Embryonic facial prominence (tissue), 1 donor: ENCODE measurements around the gene FAM234B.

Source experiments
- DNase-seq: peaks from one replicate; pipeline ENCODE4 v3.0.0-alpha.2; 2016; ENCODE audit errors: extremely low spot score

Gene FAM234B

DNA sequence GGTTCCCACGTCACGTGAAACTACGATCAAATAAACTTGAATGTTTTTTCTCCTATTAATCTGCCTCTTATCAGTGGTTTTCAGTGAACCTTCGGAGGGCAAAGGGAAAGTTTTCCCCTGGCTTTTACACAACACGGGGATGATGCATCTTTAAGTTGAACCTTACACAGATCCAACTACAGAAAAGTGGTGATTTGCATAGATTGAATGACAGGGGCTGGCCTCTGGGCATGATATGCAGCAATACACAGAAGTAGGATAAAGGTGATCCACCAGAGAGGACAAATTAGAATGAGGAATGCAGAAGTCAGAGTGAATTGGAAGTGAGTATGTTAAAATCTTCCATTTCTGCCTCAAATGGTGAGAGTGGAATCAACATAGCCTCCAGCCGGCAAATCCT, 47.7 kb downstream of the FAM234B start:
- DNase-seq: no peak

DNA sequence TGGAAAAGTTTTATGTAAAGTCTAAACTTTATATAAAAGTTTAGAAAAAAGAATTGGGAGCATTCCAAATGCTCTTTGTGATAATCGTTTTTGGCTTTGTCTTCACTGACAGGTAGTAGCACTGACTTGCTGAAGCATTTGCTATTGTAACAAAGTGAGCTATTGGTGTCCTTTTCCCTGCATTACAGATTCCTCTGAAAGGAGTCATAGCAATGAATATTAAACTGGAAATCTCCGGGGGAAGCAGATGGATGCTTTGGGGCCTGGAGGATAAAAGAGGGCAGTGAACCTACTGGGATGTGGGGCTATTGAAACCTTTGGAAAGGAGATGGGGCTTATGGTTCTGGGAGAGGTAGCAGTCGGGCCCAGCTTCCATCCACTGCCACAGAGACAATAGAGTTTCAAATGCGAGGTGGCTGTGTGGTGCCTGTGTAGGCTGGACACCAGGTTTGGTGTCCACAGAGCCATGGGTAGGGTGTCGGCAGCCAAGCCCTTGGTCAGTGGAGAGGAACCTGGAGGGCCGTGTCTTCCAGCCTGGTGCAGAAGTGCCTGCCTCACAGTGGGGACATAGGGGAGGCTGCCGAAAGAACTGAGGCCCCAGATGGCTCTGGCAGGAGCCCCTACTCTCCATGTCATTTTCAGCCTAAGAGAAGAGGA, 49.1 kb downstream of the FAM234B start:
- DNase-seq: no peak

DNA sequence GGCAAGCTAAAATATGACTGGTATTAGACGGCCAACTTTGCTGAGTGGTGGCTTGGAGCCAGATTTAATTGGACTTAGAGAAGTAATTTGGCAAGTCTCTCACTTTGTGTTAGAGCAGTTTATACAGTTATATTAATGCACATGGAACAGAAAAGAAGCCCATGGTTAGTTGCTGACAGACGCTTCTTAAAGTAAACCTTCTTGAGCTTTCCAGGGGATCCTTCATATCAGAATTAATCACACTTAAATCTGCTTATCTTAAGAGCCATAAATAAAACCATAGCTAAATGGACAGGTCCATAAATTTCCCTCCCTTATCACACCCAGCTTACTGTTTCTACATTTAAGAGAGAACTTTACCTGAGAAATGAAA, 49.7 kb downstream of the FAM234B start:
- DNase-seq: no peak

DNA sequence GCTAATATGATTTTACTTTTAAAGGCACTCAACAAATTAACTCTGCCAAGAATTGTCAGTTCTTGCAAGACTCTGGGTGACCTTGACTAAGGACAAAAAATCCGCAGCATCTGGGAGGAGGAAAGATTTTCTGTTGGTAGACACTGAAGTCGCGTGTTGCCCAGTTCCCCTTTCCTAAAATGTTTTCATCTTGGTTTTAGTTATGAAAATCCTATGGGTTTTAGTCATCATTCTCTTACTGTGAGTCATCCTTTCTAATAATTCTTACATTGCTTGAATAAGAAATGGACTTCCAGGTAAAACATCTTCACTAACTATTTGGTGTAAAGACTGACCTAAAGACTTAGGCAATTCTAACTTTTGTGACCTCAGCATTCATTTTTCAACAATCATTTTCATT, 50.2 kb downstream of the FAM234B start:
- no peak for DNase-seq

DNA sequence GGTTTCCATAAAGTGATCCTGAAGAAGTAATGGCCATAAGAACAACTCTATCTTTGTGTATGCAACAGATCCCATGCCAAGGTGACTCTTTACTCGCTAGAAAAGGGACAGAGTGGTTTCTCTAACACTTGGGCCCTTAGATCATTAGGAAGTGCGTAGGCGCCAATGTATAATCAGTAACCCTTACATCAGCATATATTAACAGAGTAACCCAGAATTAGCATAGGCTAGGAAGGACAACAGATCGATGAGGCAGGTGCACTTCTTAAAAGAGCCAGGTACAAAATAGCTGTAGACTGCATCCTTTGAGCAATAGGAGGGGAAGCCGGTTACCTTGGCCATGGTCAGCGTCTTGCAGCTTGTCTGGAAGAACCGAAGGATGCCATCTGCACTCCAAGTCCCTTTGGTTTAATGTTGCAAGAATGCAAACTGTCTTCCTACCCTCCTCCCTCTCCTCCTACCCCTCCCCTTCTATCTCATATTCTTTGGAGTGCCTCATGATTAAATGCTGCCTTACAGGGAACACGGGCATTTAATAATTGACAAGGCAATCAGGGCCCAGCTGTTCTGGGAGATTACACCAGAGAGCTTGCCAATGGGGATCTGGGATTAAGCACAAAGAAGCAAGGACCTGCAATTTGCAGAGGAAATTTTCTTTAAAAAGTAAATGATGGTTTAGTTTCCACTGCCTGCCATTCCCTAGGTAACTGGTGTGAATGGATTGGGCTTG, 51.2 kb downstream of the FAM234B start:
- no peak for DNase-seq

DNA sequence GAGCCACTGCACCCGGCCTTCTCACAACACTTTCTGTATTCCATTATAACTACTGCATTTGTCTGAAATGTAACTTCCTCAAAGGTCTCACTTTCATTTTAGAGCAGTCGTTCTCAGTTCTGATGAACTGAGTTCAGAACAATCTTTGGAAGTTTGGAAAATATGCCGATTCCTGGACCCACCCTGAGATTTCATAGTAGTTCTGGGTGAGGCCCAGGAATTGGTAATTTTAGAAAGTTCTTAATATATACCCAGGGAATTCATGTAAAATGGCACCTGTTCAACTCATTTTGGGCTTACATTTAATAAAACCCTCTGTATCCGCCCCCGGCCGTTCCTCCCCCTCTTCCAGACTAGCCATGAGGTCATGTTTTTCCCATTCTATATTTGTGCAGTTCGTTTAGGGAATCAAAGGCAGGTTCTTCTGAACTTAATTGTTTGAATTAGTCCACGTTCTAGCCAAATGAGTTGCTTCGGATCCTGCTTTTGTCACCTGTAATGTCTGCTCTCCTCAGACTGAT, 53.4 kb downstream of the FAM234B start:
- DNase-seq: no peak

DNA sequence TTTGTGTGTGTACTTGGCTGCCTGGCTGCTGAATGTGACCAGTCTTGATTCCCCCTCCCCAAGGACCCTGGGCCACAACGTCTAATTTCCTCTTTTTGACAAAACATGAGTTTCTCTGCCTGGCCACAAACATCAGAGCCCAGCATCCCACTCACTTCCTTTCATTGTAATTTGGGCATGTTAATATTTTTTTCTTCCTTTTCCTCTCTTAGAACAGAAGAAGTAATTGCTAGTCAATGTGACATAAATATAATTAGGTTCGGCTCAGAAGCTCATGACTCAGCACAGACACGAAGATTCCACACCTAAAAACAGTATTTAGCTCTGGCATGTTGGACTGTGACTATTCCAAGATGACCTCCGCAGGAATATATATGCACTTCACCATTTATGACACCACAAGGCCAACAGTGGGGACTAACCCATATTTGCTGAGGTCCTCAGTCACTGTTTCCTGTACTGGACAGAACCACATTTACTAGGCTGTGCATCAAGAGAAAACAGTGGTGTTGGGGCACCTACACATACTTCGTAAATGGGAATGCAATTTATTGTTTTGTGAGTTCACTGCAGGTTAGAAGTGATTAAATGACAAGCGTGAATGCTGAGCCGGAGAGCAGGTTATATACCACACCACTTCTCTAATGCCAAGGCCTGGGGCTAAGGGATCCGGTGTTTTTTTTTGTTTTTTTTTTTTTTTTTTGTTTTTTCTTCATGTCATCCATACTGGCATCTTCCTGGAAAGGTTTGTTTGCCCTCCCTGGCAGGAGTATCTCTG, 55.1 kb downstream of the FAM234B start:
- DNase-seq: no peak

DNA sequence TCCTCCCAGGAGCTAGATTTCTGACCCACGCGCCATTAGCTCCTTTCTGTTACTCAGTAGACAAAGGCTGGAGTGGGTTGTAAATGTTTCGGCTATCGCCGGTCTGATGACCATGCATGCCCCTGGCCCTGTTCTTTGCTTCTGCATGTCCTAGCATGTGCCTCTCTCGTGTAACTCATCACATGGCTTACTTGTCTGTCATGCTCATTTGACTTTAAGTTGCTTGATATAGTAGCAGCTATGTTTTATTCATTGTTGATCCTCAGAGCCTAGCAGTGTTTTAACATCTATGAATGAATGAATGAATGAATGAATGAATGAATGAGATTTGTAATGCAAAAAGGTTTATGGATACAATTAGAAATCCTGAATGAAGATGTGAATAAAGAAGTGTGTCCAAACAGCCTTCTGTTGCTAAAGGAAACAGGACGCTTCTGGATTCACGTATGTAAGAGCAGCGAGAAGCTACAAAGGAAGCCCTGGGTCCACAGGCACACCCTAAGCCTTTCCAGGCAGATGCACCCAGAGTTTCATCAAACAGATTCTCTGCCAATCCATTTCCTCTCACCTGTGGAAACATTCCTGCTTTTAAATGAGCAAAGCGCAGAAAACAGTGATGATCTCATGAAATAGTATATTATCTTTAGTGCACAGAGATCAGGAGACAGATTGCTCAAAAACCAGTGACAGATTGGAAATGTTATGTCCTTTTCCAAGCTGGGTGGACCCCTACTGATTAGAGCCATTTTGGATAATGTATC, 55.8 kb downstream of the FAM234B start:
- no peak for DNase-seq

DNA sequence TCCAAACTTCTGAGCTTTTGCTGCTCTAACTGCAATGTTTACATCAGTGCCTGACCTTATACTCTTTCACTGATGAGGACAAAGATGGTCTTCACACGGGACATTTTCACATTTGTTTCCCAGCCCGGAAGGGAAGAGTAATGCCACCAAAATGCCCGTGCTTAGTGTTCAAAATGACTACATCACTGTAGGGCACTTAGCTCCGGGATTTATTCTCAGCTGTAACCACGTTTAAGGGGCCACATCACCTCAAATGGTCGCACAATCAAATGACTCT, 56.4 kb downstream of the FAM234B start:
- DNase-seq: no peak

DNA sequence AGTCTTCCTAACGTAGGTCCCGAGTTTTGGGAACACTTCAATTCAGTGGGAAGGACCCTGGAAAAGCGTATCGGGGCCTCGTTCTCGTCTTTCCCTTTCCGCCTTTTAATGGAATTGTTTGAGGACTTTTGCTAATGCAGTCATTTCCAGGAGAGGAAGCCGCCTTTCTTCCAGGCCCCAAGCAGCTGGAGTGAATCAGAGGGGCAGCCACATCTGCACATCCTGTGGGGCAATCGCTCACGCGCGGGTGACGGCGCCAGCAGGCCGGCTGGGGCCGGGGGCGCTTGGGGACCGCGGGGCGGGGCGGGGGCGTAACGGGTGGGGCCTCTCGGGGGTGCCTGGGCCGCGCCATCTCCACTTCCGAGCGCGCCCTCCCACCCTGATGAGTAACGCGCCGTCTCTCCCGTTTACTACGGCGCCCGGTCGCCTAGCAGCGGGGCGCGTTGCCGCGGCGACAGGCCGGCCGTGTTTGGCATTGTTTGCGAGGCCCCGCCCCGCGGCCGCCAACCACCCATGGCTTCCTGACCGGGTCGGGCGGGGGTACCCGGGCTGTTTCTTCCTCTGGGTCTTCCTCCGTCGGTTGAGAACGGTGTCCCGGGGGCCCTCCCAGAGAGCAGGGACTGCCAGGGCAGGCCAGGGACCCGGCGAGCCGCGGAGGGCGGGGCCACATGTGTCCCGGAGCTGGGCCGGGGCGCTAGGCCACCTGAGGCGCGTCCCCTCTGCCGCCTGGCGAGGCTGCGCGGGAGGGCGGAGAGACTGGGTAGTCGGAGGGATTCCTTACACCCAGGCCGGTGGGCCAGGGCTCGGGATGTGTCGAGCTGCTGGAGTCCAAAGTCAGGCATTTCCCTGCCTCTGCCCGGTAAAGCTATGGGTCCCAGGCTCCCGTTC, 56.9 kb downstream of the FAM234B start:
- DNase-seq: peak; percentile 87

DNA sequence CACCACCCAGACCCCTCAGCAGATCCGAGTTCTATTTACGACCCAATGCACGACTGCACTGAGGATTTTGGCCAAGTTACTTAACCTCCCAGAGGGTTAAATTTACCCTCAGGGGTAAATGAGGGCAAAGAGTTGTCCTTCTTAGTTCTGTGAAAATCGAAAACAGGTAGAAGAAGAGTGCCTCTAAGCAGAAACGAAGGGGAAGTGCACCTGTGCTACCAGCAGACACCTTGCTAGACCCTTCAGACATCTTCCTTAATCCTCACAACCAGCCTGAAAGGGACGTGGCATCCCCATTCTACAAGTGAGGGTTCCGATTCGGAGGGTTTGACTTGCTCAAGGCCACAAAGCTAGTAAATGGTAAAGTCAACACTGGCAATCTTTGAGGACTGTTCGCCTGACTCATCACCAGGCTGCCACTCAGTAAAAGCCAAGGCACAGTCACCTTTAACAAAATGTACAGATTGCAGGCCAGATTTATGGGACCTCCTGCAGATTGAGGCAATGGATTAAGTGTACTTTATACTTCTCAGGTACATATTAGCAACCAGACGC, 57.7 kb downstream of the FAM234B start:
- DNase-seq: no peak

DNA sequence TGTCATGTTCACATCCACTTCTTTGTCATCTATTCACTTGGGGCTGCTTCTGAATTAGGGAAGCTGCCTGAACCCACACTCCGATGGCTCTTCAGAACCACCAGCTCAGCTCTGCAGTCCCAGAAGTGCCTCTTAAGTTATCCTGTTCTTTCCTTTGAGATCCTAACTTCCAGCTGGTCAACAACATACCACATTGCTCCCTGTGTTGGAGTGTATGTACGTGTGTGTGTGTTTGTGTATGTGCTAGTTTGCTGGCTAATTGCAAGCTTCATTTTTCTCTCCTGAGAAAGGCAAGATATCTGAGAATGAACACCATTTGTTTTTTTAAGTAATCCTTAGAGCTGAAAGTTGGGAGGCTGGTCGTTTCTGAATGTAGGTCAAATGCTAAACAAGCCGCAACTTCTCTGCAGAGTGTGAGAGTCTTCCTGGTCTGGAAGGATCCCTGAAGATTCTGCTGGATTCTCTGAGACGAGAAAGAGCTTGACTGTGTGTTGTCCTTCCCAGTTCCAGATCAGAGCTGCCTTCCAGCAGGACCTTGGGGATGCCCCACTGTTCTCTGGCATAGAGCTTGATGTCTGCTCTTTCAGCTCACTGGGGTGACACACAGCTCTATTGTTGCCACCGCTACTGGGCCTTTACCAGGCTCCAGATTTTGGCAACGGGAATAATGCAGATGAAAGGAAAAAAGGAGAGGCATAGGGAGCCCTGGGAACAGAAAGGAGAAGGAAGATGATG, 58.4 kb downstream of the FAM234B start:
- no peak for DNase-seq

DNA sequence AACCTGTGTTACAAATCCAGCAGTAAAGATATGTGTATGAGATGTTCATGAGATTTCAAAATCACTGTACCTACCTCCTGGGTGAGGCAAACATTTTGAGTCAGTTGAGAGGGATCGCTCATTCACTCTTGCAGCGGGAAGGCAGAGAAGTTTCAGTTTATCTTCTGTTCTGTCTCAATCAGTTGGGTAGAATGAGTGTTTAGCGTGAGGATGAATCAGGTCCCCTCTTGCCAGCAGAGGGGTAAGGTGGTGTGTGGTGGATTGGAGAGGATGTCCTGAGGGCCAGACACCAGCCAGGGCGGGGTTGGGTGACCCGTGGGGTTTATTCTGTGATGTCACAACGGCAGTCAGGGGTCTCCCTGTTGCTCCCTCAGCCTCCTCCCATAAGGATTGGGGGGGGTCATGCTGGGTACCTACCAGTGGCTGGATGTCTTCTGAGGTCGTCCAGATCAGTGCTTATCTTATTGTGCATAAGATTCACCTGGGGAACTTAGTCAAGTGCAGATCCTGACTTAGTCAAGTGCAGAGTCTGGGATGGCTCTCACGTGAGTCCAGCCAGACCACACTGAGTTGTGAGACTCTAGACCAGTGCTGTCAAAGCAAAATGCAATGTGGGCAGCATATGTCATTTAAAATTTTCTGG, 59.3 kb downstream of the FAM234B start, which contains the start of gene GSG1:
TSS of gene GSG1 (minus strand) at position 277 of the 643 bp plus-strand sequence. CDS start at position 122, 155 bp downstream.
- DNase-seq: no peak

DNA sequence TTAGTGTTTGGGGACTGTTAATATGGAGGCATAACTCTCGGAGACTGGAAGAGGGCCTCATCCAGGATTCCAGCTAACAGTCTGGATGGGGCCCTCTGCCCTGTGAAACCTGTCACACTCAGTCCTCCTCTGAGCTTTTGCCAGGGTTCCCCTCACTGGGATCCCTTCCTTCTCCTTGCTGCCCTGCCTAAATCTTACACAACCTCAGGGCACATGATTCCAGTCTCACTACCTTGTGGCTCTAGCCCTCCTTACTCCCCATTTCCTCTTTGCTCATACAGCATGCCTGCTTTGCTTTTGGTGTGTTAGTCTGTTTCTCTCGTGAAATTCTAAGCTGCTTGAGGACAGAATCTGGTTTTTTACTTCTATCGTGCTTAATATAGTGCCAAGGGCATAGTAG, 60.2 kb downstream of the FAM234B start:
- DNase-seq: no peak

DNA sequence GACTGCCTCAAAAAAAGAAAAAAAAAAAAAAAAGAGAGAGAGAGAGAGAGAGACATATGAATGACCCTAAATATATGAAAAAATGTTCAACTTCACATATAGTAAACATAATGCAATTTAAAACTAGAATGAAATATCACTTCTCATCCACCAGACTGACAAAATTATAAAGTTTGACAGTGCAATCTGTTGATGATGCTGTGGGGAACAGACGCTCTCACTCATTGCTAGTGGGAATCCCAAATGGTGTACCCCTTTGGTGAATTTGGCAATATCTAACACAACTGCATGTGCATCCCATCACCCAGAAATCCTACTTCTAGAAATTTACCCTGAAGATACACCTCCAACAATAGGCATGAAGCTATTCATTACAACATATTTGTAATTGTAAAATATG, 61.6 kb downstream of the FAM234B start:
- no peak for DNase-seq

DNA sequence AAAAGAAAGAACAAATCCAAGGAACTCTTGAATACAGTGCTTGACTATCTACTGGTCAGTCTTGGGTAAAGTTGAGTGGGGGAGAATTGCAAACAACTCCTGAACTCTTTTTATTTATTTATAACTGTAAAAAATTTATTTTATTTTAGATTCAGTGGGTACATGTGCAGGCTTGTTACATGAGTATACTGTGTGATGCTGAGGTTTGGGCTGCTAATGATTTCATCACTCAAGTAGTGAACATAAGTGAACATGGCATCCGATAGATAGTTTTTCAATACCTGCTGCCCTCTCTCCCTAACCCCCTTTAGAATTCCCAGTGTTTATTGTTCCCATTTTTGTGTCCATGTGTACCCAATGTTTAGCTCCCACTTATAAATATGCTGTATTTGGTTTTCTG, 62.5 kb downstream of the FAM234B start:
- no peak for DNase-seq

DNA sequence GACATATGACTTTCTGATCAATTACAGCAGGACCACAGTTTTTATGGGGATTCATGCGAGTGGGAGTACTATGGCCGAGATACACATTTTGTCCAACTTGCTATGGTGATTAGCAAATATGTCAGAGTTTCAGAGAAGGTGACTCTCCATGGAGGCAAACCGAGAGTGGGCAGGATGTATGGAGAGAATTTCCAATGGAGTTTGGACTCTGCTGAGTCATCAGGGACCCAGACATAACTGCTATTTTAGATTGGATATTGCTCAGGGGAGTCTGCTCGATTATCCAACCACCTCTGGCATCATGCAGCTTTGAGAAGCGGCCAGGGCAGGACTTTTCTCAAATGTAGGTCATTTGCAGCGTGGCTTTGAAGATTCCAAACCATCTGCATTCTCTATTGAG, 68.8 kb downstream of the FAM234B start:
- DNase-seq: no peak

DNA sequence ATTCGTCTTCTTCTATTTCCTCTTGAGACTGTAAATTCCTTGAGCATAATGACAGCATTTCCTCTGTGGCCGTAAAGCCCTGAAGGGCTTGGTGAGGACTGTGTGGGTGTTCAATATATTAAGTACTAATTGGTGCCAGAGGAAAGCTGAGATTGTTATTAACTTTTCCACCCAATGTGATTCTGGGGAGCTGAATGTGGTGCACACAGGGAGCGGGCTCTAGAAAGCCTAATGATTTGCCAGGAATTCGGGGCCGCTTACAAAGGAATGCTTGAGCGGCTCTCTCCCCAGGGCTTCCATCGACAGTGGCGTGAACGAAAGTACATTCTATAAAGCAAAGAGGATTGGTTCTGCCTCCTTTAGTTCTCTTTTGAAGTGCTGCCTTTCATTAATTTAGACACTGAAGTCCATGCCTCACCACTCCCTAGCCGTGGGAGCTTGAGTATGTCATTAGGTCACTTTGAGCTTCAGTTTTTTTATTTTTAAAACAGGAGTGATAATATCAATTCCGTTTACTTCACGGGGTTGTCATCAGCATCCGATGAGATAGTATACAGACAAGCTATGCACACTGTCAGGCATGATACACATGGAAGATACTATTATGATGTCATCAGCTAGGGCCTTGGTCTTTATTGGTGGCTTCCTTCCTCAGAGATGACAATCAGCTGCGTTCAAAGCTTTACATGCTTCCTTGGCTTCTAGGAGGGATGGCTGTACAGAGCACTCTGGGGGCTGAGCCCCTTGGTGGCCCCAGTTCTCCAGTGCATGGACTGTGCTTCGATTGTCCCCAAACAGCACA, 70.3 kb downstream of the FAM234B start:
- DNase-seq: no peak

DNA sequence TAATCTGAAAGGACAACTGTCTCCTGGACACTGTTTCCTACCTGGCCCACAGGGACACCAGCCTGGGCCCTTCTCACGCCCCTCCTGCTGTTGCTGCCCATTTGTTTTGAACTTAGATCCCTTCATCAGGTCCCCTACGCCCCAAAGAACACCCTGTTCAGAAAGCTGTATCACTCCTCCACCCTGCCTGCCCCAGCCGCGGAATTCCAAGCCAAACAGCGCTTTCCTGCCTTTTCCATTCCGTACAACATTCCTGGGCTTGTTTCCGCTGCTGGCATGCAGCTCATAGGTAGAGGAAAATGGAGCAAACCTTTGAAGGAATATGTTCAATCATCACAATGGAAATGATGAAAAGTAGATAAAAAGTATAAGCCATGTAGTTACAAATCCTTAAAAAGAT, 72.1 kb downstream of the FAM234B start:
- no peak for DNase-seq
